HEK293 (cell line): Measurements from ENCODE around the gene AHCTF1.

Experiments used
- CTCF ChIP-seq: fragments of 450-650 bp; formaldehyde crosslinking; IDR thresholded peaks from 2 replicates; pipeline ENCODE4 v1.5.1; 2016; ENCODE audit warnings: missing biosample characterization, missing genetic modification characterization
- YY1 ChIP-seq: fragments of 450-650 bp; formaldehyde crosslinking; IDR thresholded peaks from 2 replicates; pipeline ENCODE4 v1.5.1; 2018; ENCODE audit warnings: missing biosample characterization, missing genetic modification characterization

GRCh38 chr1:246794048-246794827, 137.5 kb downstream of the AHCTF1 start:
- TF ChIP-seq YY1 (tag by site-specific recombination) (no peak), CTCF (tag by site-specific recombination) (no peak)
